Occipital lobe (tissue), 2 donors: ENCODE results near the gene CCSAP. TPM values are rescaled to one million over a fixed set of nuclear protein-coding genes. Genes with fewer than 3 reads are reported as not detected.
"Not testable (repeated sequence)": the region's sequence is repeated elsewhere in the genome, so short reads cannot be mapped to it uniquely, and the experiment has no call there.

ENCODE experiments used
- DNase-seq: peaks from one replicate; lab custom pipeline; 2025; lab: John Stamatoyannopoulos, UW
- total RNA-seq: library from RNA; depleted of rRNA; stranded (reverse); fragments of >200 nt; gene quantifications from one replicate; pipeline ENCODE4 v1.2.3, GENCODE V29; 2014

CCSAP gene
- total RNA-seq, 1 donor from 2014 or later, result 286 TPM

DNA sequence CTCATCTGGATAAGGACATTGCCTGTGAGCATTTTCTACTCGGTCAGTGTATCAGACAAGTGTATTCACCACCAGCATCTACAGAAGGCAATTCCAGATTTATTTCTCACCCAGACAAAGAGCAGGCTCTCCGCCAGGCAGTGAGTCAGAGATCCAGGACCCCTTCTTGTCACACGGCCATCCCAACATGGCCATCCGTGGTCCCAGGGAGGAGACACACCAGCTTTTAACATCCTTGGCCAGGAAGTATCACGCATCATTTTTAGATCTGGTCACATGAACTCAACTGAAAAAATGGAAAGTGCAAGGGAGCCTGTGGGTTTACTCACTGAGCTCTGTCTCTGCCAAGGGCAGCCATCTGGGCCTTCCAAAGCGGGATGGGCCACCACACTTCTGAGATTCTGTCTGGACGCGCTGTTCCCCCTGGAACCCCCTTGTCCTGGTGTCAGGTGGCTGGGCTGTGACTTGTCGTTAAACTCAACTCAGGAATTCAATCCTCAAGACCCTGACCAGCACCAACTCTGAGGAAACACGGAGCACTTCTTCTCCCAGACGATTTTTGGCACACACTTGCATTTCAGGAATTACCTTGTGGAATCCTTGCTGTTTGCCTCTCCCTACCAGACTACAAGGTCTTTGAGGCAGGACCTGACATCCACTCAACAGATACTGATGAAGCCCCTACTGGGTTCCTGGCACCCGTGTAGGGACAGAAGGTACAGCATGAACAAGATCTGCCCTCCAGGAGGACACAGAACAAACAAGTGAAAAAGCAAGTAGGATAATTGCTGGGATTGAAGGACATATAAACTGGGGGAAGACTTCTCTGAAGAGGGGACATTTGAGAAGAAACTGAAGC lies 21.6 kb upstream of the CCSAP start:
- DNase-seq, result no peak

DNA sequence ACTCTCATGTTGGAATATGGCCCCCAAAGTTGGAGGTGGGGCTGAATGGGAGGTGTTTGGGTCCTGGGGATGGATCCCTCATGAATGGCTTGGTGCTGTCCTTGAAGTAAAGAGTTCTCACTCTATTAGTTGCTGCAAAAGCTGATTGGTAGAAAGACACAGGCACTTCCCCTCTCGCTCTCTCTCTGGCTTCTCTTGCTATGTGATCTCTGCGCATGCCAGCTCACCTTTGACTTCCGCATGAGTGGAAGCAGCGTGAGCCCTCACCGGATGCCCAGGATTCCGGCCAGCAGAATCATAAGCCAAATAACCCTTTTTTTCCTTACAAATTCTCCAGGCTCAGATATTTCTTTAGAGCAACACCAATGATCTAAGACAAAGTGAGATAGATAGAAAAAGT lies 20.9 kb upstream of the CCSAP start:
- no peak for DNase-seq

DNA sequence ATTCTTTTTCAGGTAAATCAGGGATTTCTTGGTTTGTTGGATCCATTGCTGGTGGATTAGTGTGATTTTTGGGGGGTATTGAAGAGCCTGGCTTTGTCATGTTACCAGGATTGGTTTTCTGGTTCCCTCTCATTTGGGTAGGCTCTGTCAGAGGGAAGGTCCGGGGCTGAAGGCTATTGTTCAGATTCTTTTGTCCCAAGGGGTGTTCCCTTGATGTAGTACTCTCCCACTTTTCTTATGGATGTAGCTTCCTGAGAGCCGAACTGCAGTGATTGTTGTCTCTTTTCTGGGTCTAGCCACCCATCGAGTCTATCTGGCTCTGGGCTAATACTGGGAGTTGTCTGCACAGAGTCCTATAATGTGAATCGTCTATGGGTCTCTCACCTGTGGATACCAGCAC lies 17.6 kb upstream of the CCSAP start:
- DNase-seq, result no peak

DNA sequence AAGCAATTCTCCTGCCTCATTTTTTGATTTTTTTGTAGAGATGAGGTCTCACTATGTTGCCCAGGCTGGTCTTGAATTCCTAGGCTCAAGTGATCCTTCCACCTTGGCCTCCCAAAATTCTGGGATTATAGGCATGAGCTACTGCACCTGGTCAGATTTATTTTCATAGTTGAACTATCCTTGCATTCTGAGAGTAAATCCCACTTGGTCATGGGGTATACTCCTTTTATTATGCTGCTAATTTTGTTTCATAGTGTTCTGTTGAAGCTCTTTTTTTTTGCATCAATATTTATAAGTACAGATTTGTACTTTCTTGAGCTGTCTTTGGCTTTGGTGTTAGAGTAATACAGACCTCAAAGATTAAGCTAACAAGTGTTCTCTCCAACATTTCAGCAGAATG lies 12.8 kb upstream of the CCSAP start:
- DNase-seq, result no peak

DNA sequence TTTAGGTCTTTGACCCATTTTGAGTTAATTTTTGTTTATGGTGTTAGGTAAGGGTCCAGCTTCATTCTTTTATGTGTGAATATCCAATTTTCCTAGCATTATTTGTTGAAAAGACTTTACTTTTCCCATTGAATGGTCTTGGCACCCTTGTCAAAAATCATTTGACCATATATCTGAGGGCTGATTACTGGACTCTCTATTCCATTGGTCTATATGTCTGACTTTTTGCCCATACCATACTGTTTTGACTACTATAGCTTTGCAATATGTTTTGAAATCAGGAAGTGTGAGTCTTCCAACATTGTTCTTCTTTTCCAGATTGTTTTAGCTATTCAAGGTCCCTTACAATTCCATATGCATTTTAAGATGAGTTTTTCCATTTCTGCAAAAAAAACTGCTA lies 11.4 kb upstream of the CCSAP start:
- DNase-seq, result no peak

DNA sequence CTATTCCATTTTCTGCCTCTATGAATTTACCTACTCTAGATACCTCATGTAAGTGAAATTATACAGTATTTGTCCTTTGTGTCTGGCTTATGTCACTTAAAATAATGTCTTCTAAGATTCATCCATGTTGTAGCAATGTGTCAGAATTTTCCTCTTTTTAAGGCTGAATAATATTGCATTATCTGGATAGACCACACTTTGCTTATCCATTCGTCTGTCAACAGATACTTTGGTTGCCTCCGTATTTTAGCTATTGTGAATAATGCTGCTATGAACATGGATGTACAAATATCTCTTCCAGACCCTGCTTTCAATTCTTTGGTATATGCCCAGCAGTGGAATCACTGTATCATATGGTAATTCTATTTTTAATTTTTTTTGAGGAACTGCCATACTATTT lies 10.1 kb upstream of the CCSAP start:
- DNase-seq, result no peak

DNA sequence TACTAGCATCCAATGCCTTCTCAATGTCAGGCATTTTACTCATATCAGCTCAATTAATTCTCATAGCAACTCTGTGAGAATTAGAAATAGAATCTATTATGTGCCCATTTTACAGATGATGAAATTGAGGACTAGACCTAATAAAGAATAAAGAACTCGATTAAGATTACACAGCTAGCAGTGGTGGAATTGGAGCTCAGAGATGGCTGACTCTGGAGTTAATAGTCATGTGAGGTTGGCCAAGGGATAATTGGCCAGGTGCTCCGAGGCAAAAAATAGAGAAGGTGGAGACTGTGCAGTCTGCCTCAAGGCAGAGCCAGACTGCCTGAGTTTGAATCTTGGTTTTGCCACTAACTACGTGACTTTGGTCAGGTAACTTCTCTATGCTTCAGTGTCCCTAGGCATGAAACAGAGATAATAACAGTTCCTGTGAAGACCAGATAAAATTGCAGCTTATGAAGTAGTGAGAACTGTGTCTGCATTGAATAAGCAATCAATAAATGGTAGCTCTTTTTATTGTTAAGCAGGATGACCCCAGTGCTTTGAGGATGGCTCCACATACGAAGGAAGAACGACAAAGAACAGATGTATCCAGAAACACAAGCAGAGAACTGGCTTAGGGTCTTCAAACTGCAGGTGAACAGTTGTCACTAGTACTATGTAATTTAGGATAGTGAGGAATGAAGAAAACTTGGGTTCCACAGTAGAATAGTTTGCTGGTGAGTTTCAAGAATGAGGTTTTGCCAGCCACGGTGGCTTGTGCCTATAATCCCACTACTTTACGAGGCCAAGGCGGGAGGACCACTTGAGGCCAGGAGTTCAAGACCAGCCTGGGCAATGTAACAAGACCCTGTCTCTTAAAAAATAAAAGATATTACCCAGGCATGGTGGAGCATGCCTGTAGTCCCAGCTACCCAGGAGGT lies 6.9 kb upstream of the CCSAP start:
- DNase-seq, result no peak

DNA sequence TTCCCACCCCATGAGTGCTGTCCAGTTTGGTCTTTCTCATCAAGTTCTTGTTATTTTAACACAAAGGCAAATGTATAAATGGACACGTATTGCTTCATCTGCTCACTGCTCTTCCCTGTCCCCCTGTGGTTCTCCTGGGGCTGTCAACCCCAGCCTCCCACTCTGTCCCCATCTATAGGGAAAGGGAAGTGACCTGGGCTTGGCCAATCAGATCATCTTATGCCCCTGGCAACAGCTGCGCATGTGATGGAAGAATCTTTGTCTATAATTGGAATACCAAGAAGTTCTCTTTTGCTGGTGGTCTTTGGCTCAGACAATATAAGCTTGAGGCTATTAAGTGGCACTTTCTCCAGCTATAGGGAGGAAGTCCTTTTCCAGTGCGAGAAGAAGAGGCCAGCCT lies 4.7 kb upstream of the CCSAP start:
- no peak for DNase-seq

DNA sequence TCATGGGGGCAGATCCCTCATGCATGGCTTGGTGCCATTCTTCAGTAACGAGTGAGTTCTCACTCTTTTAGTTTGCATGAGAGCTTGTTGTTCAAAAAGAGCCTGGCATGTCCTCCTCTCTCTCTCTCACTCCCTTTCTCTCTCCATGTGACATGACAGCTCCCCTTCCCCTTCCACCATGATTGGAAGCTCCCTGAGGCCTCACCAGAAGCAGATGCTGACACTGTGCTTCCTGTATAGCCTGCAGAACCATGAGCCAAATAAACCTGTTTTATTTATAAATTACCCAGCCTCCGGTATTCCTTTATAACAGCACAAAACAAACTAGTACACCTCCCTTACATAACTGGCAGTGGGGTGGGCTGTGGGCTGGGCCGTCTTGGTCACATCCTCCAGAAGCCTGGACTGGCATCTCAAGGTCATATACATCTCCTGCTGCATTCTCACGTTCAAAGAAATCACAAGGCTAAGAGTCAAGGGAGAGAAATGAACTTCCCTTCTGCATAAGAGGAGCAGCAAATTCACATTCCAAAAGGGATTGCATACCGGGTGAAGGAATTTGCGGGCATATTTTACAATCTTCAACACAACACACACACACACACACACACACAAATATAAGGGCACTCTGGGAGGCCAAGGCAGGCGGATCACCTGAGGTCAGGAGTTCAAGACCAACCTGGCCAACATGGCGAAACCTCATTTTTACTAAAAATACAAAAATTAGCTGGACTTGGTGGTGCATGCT lies 2.3 kb upstream of the CCSAP start:
- no peak for DNase-seq

DNA sequence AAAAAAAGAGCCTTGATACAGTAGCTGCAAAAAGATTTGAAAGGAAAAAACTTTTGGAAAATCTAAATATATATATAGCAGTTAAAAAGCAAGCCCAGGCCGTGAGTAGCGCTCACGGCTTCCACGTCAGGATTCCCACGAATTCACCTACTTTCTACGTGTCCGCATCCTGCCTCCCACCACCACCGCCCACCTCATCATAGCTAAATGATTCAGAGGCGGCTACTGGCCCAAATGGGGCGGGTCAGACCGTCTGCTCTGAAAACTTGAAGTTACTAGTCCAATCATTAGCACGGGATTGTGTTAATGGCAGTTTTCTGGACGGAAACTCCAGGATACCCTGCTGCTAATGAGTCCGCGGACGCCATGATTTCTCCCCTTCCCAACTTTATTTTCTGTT lies 1.3 kb upstream of the CCSAP start:
- no peak for DNase-seq

DNA sequence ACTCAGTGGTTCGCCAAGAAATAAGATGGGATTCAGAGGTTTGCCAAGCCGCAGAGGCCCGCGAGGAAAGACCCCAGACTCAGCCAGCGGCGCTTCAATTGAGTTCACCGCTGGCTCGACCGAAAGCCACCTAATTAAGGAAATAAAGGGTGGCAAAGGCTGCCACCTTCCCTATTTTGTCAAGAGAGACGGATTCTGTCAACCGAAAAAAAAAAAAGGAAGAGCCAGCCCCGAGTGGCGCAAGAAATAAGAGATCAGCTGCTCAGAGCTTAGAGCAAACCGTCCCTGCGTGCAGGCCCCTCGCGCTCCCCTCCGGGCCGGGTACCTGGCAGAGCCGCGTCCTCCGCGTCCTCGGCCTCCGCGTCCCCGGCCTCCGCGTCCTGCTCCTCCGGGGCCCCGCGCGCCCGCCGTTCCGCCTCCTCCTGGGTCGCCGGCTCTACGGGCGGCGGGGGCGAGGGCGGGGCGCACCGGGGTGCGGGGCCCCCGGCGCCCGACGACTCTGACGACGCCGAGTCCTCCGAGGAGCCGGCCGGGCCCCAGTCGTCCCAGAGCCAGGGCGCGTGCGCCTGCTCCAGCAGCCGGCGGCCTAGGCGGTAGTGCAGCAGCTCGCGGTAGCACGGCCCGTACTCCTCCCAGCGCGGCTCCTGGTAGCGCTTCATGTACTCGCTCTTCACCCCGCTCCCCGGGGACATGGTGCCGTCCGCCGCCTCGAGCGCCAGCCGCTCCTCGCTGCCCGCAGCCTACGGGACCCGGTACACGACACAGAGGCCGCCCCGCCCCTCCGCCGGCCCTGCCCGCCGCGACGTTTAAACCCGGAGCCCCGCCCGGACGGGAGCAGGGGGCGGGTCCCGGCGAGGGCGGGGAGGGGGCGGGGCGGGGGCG lies 832 bp downstream of the CCSAP start:
- DNase-seq, result peak; percentile 83

DNA sequence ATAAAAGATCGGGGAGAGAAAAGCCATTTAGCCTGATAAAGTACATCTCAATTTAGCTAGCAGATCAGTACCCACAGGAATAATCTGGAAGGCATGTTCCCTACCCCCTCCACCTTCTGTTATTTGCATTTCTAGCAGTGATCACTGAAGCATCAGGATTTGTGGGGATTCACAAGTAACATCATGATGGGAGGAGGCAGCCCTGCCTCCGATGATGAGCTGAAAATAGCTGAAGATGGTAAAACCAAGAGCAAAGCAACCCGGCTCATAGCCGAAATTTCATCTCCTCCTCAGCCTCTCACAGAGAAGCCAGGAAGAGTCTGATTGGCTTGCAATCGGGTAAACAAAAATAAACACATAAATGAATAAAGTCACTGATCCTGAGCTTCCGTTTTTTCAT lies 2.4 kb downstream of the CCSAP start:
- peak; percentile 28 for DNase-seq

DNA sequence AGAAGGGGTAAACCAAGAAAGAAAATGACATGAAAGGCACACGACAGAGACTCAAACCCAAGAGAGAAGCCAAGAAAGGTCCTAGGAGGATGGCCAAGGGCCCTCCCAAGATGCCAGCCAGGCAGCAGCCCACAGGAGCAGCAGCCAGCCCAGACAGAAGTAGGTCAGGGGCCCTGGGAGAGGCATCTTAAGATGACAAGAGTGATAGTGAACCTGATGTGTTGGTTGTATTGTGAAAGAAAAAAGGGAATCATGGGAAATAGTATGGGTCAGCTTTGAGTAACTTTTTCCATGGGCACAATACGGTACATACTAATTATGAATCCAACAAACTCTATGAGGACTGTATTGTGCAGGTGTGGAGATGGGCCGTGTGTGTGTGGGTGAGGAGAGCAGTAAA lies 3.3 kb downstream of the CCSAP start:
- no peak for DNase-seq

DNA sequence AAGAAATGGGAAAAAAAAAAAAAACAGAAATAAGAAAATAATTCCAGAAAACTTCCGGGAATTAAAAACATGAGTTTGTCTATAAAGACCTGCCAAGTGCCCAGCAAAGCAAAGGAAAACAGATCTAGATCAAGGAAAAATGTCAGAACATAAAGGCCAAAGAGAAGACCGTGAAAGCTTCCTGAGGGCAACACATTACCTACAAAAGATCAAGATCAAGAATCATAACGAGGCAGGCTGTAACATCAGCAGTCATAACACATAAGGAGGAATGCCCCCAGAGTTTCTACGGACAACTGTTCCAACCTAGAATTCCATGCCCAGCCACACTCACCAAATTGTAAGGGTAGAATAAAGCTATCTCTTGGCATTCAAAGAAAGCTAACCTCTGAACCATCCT lies 3.8 kb downstream of the CCSAP start:
- DNase-seq, result no peak

DNA sequence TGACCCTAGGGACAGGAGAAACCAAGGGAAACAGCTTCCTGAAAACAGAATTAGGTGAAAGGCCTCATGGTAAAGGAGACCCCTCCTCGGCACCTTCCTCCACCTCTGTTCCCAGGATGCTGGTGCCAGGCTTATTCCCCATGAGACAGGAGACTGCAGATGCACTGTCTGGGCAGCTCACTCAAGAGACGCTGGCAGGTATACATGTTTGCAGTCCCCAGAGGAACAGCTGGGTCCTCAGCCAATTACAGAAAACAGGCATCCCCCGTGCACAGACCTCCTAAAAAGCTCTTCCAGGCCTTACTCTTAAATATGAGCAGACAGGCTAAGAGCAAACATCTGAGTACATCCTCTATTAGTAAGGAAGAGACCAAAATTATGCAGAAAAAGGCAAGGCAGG lies 6.5 kb downstream of the CCSAP start:
- DNase-seq, result no peak

DNA sequence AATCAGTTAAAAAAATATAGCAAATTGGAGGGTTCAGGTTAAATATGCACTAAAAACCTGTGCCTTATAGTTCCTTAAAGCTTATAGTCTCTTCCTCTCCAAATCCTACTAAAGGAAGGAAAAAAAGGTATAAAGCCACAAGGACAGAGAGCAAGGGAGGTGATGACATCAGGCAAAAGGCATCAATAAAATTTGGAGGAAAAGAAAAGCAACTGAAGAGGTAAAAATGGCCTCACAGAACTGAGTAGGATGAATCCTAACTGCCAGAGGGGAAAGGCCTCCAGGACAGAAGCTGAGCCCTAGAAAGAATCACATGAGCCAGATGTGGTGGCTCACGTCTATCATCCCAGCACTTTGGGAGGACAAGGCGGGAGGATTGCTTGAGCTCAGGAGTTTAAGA lies 8.1 kb downstream of the CCSAP start:
- no peak for DNase-seq

DNA sequence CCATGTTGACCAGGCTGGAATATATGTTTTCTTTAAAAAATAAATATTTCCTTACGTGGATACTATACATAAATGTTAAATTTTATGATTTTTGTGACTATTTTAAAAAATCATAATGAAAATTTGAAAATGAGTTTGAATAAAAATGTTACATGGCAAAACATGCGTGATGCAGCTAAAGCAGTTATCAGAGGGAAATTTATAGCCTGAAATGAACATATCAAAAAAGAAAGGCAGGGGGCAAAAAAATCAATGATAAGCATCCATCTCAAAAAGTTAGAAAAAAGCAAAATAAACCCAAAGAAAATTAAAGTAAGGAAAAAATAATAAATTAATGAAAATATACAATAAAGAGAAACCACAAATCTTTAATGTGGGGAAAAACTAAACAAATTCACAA lies 8.6 kb downstream of the CCSAP start:
- no peak for DNase-seq

DNA sequence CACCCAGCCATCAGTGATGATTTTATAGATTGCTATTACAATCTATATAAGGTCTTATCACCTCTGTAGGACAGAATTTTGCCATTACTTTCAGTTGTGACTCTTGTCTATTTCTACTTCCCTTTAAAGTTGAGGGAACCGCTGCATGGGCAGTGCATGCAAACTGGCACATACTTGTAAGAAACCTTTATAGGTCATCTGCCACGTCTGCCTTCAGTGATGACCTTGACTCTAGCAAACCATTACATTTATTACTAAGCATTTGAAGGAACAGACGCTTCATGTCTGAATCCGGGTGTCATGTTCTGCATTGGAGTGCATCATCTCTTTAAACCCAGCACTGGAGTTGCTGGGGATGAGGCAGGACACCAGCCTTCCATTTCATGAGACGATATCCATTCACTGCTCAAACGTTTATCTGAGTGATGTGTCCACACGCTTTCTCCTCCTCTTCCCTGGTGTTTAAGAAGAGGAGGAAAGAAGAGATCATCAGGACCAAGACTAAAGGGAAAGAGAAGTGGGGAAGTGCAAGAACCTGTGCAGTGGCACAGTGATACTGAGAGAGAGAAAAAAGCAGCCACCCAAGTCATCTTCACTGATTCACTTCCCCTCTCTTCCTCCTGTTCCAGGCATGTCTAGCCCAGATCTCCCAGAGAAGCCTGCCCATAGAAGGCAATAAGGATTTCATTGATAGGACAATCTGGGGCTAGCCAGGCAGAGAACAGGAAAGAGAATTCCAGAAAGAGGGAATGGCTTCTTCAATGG lies 14.1 kb downstream of the CCSAP start:
- DNase-seq, result no peak

DNA sequence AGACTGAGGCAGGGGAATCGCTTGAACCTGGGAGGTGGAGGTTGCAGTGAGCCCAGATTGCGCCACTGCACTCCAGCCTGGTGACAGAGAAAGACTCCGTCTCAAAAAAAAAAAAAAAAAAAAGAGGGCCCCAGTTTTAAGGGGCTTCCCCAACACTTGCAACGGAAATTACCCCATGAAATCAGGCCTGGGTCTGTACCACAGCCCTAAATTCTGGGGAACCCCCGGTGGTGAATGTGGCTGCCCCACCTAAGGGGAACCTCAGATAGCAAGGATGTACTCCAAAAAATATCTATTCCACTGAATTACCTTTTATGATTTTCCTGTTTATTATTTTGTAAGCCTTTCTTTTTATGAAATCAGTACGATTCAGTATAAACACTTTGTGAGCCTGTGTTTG lies 15.1 kb downstream of the CCSAP start:
- not testable (repeated sequence) for DNase-seq

DNA sequence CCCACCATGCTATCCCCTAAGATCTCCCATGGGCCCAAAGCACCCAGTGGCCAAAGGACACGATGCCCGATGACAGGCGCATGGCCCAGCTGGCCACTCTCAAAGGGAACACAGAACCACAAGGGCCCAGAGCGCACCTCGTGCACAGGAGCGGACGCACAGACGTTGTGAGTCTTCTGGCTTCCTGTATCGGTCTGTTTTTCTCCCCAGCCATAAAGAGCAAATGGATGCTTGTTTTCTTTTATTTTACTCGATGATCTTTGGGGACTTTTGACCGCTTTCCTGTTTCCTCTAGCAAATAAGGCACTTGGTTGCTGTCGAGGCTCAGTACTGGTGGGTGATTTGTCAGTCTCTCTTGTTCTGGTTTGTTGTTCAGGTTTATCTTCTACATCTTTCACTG lies 16.2 kb downstream of the CCSAP start:
- DNase-seq, result no peak
